ENCODE results near the gene RYR1. TPM values are rescaled to one million over a fixed set of nuclear protein-coding genes. Genes with fewer than 3 reads are reported as not detected.

The RYR1 gene
- total RNA-seq, 1 donor from 2014 or later, result 9.3 TPM

- Mint-ChIP-seq H3K4me1 (ENCODE audit: unreplicated experiment) (peaks cover 13% of the 10 kb centered on the region), H3K4me3 (no peak overlapping the region), H3K36me3 (no peaks in the 10 kb centered on the region), H3K9me3 (no peaks in the 10 kb centered on the region), H3K27me3 (peaks cover 24% of the 10 kb centered on the region), H3K27ac (no peak overlapping the region)
- no peak for TF ChIP-seq CTCF (conservative IDR thresholded peaks at IDR 0.05)
- DNase-seq (ENCODE audit: extremely low spot score, unreplicated experiment), result no peak
These were observed 2.6 kb upstream of the RYR1 start for GRCh38 chr19:38430931-38431330.

GRCh38 chr19:38434549-38435051, 1.1 kb downstream of the RYR1 start:
- no peak overlapping the region for H3K27ac Mint-ChIP-seq
- no peak for DNase-seq (ENCODE audit: extremely low spot score, unreplicated experiment)
- TF ChIP-seq CTCF (conservative IDR thresholded peaks at IDR 0.05), result no peak
- H3K27me3 Mint-ChIP-seq, result peaks cover 12% of the 10 kb centered on the region
- no peaks in the 10 kb centered on the region for H3K36me3 Mint-ChIP-seq
- H3K4me1 Mint-ChIP-seq (ENCODE audit: unreplicated experiment), result peaks cover 9% of the 10 kb centered on the region
- H3K9me3 Mint-ChIP-seq, result no peaks in the 10 kb centered on the region
- H3K4me3 Mint-ChIP-seq, result peak overlapping the region; percentile 75

GRCh38 chr19:38437295-38437694, 3.8 kb downstream of the RYR1 start:
- Mint-ChIP-seq H3K27ac (no peak overlapping the region), H3K27me3 (peaks cover 9% of the 10 kb centered on the region), H3K9me3 (no peaks in the 10 kb centered on the region), H3K36me3 (no peaks in the 10 kb centered on the region), H3K4me1 (ENCODE audit: unreplicated experiment) (peaks cover 9% of the 10 kb centered on the region), H3K4me3 (no peak overlapping the region)
- no peak for TF ChIP-seq CTCF (conservative IDR thresholded peaks at IDR 0.05)
- DNase-seq (ENCODE audit: extremely low spot score, unreplicated experiment), result no peak

- no peaks in the 10 kb centered on the region for H3K9me3 Mint-ChIP-seq
- H3K27me3 Mint-ChIP-seq, result peaks cover 9% of the 10 kb centered on the region
- DNase-seq (ENCODE audit: extremely low spot score, unreplicated experiment), result no peak
- no peak overlapping the region for H3K4me3 Mint-ChIP-seq
- H3K4me1 Mint-ChIP-seq (ENCODE audit: unreplicated experiment), result peaks cover 9% of the 10 kb centered on the region
- H3K36me3 Mint-ChIP-seq, result no peaks in the 10 kb centered on the region
- no peak for TF ChIP-seq CTCF (conservative IDR thresholded peaks at IDR 0.05)
- no peak overlapping the region for H3K27ac Mint-ChIP-seq
These were observed 4.4 kb downstream of the RYR1 start for GRCh38 chr19:38437917-38438316.

- Mint-ChIP-seq H3K4me1 (ENCODE audit: unreplicated experiment) (no peaks in the 10 kb centered on the region), H3K36me3 (no peaks in the 10 kb centered on the region), H3K9me3 (no peaks in the 10 kb centered on the region), H3K27ac (no peak overlapping the region), H3K27me3 (peaks cover 4% of the 10 kb centered on the region), H3K4me3 (no peak overlapping the region)
- TF ChIP-seq CTCF (conservative IDR thresholded peaks at IDR 0.05), result no peak
- no peak for DNase-seq (ENCODE audit: extremely low spot score, unreplicated experiment)
These were observed 7.1 kb downstream of the RYR1 start for GRCh38 chr19:38440592-38440991.
